Testis (tissue), 2 donors: ENCODE results near the gene C10orf53.

Source experiments
- POLR2A ChIP-seq: fragments of 450-650 bp; IDR thresholded peaks from one replicate; pipeline ENCODE4 v1.6.1; 2017; ENCODE audit warnings: antibody characterized with exemption, mild to moderate bottlenecking, moderate library complexity
- TF ChIP-seq, protein P1 (sequence below), 3 experiments: fragments of 450-650 bp in 2 of 3; fragments of 200-600 bp in 1 of 3; sonication (generic) in 1 of 3; IDR thresholded peaks; one replicate each; pipeline ENCODE4 v1.5.1; 2016 to 2019; ENCODE audit warnings: antibody characterized with exemption in 3 of 3, mild to moderate bottlenecking in 2 of 3, moderate library complexity in 1 of 3

DNA sequence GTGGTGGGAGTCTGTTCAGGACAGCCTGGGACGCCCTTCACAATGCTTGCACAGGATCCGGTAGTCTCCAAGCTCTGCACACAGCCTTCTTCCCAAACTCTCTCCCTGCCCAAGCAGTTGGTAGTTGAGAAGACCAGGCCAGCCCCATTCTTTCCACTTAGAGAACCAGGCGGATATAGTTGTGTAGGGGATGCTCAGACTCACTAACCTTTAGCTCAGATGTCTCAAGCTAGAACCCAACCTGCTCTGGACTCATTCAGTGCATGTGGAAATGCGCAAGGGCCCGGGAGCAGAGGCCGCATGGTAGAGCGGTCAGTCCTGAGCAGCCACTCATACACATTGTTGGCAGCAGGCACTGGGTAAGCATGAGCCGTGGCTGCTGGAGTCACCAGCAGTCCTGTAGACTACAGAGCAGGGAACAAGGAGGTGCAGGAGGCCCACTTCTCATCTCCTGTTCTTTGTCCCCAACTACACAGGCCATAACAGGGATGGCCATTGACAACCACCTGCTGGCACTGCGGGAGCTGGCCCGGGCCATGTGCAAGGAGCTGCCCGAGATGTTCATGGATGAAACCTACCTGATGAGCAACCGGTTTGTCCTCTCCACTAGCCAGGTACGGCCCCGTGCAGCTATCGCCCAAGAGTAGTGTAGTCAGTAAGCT, 17.2 kb upstream of the C10orf53 start:
- TF ChIP-seq POLR2A: no peak
- TF ChIP-seq, protein P1, sequence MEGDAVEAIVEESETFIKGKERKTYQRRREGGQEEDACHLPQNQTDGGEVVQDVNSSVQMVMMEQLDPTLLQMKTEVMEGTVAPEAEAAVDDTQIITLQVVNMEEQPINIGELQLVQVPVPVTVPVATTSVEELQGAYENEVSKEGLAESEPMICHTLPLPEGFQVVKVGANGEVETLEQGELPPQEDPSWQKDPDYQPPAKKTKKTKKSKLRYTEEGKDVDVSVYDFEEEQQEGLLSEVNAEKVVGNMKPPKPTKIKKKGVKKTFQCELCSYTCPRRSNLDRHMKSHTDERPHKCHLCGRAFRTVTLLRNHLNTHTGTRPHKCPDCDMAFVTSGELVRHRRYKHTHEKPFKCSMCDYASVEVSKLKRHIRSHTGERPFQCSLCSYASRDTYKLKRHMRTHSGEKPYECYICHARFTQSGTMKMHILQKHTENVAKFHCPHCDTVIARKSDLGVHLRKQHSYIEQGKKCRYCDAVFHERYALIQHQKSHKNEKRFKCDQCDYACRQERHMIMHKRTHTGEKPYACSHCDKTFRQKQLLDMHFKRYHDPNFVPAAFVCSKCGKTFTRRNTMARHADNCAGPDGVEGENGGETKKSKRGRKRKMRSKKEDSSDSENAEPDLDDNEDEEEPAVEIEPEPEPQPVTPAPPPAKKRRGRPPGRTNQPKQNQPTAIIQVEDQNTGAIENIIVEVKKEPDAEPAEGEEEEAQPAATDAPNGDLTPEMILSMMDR (IDR thresholded peaks at IDR 0.05): no peak
